ENCODE results near the gene TOMM22.

GRCh38 chr22:38719196-38719595, 37.4 kb downstream of the TOMM22 start:
- TF ChIP-seq CTCF (conservative IDR thresholded peaks at IDR 0.05 in 1 of 2, IDR thresholded peaks at IDR 0.05 in 1 of 2; ENCODE audit: low read depth in 1 of 2, low read length in 2 of 2) (no peak), EZH2 (IDR thresholded peaks at IDR 0.05; ENCODE audit: low read length, missing control alignments) (no peak)

Data from fibroblast of lung (primary cell).